ENCODE data around the gene NTNG2.

The NTNG2 gene

DNA sequence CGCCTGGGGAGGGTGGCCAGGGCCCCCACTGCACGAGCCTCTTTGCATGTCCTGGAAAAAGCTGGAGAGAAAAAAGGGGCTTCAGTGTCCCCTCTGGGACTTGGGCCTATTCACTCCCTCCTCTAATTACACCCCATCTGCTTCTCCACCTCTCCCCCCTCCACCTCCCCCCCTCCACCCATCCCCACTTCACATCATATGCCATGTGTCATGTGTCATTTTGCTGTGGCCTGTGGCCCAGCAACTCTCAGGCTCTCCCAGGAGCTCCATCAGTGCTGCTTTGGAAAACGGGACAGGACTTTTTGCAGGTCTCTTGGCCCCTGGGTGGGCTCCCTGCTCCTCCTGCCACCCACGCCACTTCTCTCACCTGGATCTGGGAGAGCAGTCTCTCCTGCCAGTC, 68.7 kb downstream of the NTNG2 start:
- no peak for FAIRE-seq
- TF ChIP-seq POLR2A (IDR thresholded peaks at IDR 0.05; ENCODE audit: low read depth, low read length) (no peak), PAX5 (IDR thresholded peaks at IDR 0.05; ENCODE audit: insufficient read depth, low read length, severe bottlenecking) (no peak)

DNA sequence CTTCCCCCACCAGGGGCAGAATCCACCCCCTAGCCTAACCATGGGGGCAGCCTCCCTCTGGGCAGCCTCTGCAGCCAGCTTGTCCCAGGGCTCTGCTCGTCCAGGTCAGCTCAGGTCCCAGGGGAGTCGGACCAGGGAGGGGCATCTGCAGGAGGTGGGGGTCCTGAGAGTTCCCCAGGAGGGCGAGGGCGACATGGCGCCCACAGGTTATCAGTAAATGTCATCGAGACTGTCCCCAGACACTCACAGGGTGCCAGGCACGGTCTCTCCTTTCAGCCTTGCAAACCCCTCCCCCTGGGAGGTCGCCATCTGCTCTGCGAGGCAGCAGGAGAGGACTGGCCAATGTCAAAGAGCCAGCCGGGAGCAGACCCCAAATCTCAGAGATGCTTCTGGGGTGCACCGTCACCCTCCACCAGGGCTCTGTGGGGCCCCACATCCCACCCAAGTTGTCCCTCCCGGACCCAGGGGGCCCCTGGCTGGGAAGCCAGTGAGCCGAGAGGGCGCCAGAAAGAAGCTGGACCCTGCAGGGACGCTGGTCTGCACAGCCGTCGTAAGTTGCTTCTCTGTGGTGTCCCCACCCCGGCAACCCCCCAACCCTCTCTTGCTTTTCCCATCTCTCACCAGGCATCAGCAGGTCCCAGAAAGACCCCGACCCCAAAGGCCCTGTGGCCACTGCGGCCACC, 69.3 kb downstream of the NTNG2 start:
- DNase-seq (ENCODE audit: insufficient read length, low spot score) (no peak), FAIRE-seq (no peak)
- TF ChIP-seq PAX5 (IDR thresholded peaks at IDR 0.05; ENCODE audit: insufficient read depth, low read length, severe bottlenecking) (no peak), POU2F2 (IDR thresholded peaks at IDR 0.05; ENCODE audit: low read depth, low read length) (no peak), POLR2AphosphoS5 (IDR thresholded peaks at IDR 0.05; ENCODE audit: low read depth, low read length) (no peak), POLR2A (IDR thresholded peaks at IDR 0.05; ENCODE audit: low read depth, low read length) (no peak), SPI1 (IDR thresholded peaks at IDR 0.05; ENCODE audit: low read depth, low read length) (no peak), TAF1 (IDR thresholded peaks at IDR 0.05; ENCODE audit: low read depth, low read length) (no peak)

More for the DNA sequence above, 68.7 kb downstream of the NTNG2 start:
- DNase-seq (ENCODE audit: insufficient read length, low spot score): no peak

DNA sequence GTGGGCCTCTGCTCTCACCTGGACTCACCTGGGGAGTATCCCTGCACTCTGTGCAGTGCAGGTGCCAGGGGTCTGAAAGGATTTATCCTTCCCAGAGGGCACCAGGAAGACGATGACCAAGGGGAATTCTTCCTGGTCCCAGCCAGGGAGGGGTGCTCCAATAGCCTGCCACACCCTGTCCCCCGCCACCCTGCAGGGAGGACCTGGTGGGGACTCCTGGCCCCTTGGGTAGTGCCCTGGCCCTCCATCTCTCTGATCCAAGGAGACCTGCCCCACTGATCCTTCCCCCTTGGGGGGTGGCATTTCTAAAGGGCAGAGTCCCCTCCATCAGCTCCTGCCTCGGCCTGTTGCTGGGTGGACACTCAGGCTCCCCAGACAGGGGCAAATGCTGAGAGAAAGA, 70.7 kb downstream of the NTNG2 start:
- FAIRE-seq (no peak), DNase-seq (ENCODE audit: insufficient read length, low spot score) (no peak)
- TF ChIP-seq TAF1 (IDR thresholded peaks at IDR 0.05; ENCODE audit: low read depth, low read length) (no peak), POLR2AphosphoS5 (IDR thresholded peaks at IDR 0.05; ENCODE audit: low read depth, low read length) (no peak), PAX5 (IDR thresholded peaks at IDR 0.05; ENCODE audit: insufficient read depth, low read length, severe bottlenecking) (no peak), POLR2A (IDR thresholded peaks at IDR 0.05; ENCODE audit: low read depth, low read length) (no peak), SPI1 (IDR thresholded peaks at IDR 0.05; ENCODE audit: low read depth, low read length) (no peak), POU2F2 (IDR thresholded peaks at IDR 0.05; ENCODE audit: low read depth, low read length) (no peak)

DNA sequence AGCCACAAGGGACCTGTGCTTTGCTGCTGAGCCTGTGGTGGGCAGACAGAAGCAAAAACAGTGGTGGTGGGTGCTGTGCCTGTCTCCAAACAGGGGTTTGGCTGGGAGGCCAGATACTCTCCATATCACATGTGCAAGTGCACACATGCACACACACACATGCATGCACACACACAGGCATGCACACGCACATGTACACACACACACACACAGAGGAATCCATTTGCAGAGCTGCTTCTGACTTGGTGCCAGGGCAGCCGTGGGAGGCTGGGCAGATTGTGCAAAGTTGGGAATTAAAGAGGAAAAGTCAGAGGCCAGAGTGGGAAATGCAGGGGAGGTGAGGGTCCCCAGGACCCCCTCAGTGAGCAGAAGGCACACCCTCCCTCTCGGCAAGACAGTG, 71.3 kb downstream of the NTNG2 start:
- no peak for DNase-seq (ENCODE audit: insufficient read length, low spot score)
- no peak for FAIRE-seq
- no peak for TF ChIP-seq POLR2A (IDR thresholded peaks at IDR 0.05; ENCODE audit: low read depth, low read length)
- no peak for TF ChIP-seq POU2F2 (IDR thresholded peaks at IDR 0.05; ENCODE audit: low read depth, low read length)
- no peak for TF ChIP-seq PAX5 (IDR thresholded peaks at IDR 0.05; ENCODE audit: insufficient read depth, low read length, severe bottlenecking)
- no peak for TF ChIP-seq POLR2AphosphoS5 (IDR thresholded peaks at IDR 0.05; ENCODE audit: low read depth, low read length)
- TF ChIP-seq TAF1 (IDR thresholded peaks at IDR 0.05; ENCODE audit: low read depth, low read length): no peak
- no peak for TF ChIP-seq SPI1 (IDR thresholded peaks at IDR 0.05; ENCODE audit: low read depth, low read length)

DNA sequence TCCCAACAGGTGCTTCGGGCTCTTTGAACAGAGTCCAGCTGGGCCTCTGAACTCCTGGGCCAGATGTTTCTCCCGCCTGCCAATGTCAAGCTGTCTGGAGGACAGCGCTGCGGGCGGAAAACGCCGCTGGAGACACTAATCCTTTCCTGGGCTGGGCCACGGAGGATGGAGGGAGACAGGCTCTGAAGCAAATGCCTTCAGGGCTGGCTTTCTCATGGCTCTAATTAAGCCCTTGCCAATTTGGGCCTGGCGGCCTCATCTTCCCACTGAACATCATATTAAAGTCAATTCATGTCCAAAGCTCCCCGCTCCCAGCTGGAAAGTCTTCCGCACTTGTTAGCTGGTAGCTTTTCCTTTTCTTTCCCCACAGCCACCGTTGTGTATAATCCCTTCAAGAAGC, 72.7 kb downstream of the NTNG2 start:
- no peak for TF ChIP-seq PAX5 (IDR thresholded peaks at IDR 0.05; ENCODE audit: insufficient read depth, low read length, severe bottlenecking)
- TF ChIP-seq POU2F2 (IDR thresholded peaks at IDR 0.05; ENCODE audit: low read depth, low read length): no peak
- no peak for FAIRE-seq
- DNase-seq (ENCODE audit: insufficient read length, low spot score): no peak

DNA sequence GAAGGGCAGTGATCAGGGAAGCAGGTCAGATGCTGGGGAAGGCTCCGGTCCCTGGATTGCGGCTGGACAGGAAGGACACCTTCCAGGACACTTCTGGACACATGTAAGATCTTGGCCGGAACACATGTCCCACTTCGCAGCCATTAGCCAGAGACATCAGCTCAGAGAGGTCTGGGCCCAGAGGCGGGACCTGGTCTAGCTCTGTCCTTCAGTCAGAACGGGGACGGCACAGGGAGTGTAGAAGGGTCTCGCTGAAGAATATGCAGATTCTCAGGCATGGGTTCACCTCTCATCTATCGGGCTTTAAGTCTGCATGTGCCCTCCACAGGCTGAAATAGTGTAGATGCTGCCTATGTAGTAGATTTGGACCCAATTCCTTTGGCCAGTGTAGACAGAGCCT, 73.3 kb downstream of the NTNG2 start:
- DNase-seq (ENCODE audit: insufficient read length, low spot score) (no peak), FAIRE-seq (no peak)
- TF ChIP-seq POLR2AphosphoS5 (IDR thresholded peaks at IDR 0.05; ENCODE audit: low read depth, low read length) (no peak), PAX5 (IDR thresholded peaks at IDR 0.05; ENCODE audit: insufficient read depth, low read length, severe bottlenecking) (no peak), POLR2A (IDR thresholded peaks at IDR 0.05; ENCODE audit: low read depth, low read length) (no peak), SPI1 (IDR thresholded peaks at IDR 0.05; ENCODE audit: low read depth, low read length) (no peak), TAF1 (IDR thresholded peaks at IDR 0.05; ENCODE audit: low read depth, low read length) (no peak), POU2F2 (IDR thresholded peaks at IDR 0.05; ENCODE audit: low read depth, low read length) (no peak)

DNA sequence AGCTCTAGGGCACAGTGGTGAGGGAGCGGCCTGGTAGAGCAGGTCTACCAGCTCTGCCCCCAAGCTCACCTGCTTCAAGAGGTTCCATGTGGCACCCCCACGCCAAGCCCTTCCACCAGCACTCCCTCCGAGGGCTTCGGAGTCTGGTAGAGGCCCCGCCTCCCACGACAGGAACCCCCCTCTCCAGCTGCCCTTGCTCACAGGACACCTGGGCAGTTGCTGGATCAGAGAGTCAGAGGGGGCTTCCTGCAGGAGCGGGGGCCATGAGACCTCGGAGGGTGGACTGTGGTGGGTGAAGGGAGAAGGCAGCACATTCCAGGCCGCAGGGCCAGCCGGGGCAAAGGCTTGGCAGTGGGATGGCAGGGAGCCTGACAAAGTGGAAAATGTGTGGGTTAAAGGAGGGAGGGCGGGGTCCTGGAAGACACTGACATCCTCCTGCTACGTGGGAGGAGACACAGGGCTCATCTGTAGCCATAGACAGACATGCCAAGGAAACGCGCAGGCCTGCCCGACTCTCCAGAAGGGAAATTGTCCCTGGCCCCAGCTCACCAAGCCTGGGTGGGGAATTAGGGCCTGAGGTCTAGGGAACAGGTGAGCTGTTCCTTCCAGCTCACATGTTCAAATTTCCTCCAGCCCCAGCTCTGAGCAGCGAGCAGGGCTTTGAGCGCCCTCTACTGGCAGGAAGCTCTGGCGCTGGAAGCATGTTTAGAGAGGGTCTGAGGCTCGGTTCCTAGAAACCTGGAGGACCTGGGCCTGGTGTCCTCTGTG, 74.2 kb downstream of the NTNG2 start:
- peak; percentile 72 for FAIRE-seq
- DNase-seq (ENCODE audit: insufficient read length, low spot score): peak; percentile 86

DNA sequence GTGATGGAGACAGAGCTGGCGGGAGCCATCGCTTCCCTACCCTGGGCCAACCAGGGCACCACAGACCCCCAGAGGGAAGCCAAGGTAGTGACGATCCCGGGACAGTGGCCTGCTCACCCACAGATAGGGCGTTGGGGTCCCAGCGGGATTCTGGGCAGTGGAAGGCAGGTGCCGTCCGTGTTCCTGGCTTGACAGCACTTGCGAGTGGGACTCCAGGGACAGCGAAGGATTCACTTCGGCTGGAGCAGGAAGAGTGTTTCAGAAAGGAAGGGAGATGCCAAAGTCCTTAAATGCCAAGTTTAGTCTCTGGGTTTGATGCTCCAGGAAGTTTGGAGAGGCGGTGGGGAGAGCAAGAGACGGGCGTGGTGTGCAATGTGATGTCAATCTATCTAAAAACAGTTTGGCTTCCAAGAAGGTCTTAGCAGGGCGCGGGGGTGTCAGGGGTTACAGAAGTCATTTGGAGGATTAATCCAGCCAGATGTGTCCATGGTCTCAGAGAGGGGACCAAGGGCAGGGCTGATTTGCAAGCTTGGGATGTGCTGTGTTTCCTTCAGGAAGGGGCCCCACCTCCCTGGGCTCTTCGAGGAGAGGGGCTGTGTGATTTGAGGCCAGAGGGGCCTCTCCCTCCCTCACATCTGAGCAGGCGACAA, 74.9 kb downstream of the NTNG2 start:
- DNase-seq (ENCODE audit: insufficient read length, low spot score) (no peak), FAIRE-seq (no peak)
- no peak for TF ChIP-seq PAX5 (IDR thresholded peaks at IDR 0.05; ENCODE audit: insufficient read depth, low read length, severe bottlenecking)
- no peak for TF ChIP-seq SPI1 (IDR thresholded peaks at IDR 0.05; ENCODE audit: low read depth, low read length)
- TF ChIP-seq POLR2AphosphoS5 (IDR thresholded peaks at IDR 0.05; ENCODE audit: low read depth, low read length): no peak
- TF ChIP-seq POU2F2 (IDR thresholded peaks at IDR 0.05; ENCODE audit: low read depth, low read length): no peak
- no peak for TF ChIP-seq TAF1 (IDR thresholded peaks at IDR 0.05; ENCODE audit: low read depth, low read length)
- no peak for TF ChIP-seq POLR2A (IDR thresholded peaks at IDR 0.05; ENCODE audit: low read depth, low read length)

More for the DNA sequence above, 74.2 kb downstream of the NTNG2 start:
- no peak for TF ChIP-seq TAF1 (IDR thresholded peaks at IDR 0.05; ENCODE audit: low read depth, low read length)
- no peak for TF ChIP-seq PAX5 (IDR thresholded peaks at IDR 0.05; ENCODE audit: insufficient read depth, low read length, severe bottlenecking)
- no peak for TF ChIP-seq POLR2AphosphoS5 (IDR thresholded peaks at IDR 0.05; ENCODE audit: low read depth, low read length)
- no peak for TF ChIP-seq POLR2A (IDR thresholded peaks at IDR 0.05; ENCODE audit: low read depth, low read length)
- no peak for TF ChIP-seq SPI1 (IDR thresholded peaks at IDR 0.05; ENCODE audit: low read depth, low read length)
- TF ChIP-seq POU2F2 (IDR thresholded peaks at IDR 0.05; ENCODE audit: low read depth, low read length): no peak

DNA sequence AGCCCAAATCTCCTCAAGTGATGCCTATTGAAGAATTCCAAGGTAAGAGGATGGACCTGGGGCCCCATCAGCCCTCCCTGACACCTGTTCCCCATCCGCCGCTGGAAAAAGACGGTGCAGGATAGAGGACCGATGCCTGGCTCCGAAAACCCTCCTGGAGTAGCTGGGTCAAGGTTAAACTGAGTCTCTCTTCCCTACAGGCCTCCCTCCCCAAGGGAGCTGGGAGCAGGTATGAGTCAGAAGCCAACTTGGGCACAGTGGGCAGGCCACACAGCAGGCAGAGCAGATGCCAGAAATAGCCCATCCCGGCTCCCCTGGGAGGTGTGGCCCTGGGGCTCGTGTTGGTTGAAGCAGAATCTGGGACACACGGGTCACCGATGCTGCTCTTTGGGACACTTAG, 75.6 kb downstream of the NTNG2 start:
- DNase-seq (ENCODE audit: insufficient read length, low spot score): no peak
- FAIRE-seq: no peak
- TF ChIP-seq TAF1 (IDR thresholded peaks at IDR 0.05; ENCODE audit: low read depth, low read length) (no peak), POLR2AphosphoS5 (IDR thresholded peaks at IDR 0.05; ENCODE audit: low read depth, low read length) (no peak), POU2F2 (IDR thresholded peaks at IDR 0.05; ENCODE audit: low read depth, low read length) (no peak), PAX5 (IDR thresholded peaks at IDR 0.05; ENCODE audit: insufficient read depth, low read length, severe bottlenecking) (no peak), POLR2A (IDR thresholded peaks at IDR 0.05; ENCODE audit: low read depth, low read length) (no peak), SPI1 (IDR thresholded peaks at IDR 0.05; ENCODE audit: low read depth, low read length) (no peak)

Measured in GM12891 (cell line).